Measurements from ENCODE around the gene TAF1C. TPM values are rescaled to one million over a fixed set of nuclear protein-coding genes. Genes with fewer than 3 reads are reported as not detected.

TAF1C gene
- total RNA-seq, 1 experiment from 2014 or later: 79.7 TPM

GRCh38 chr16:84165746-84166145 lies 21.1 kb downstream of the TAF1C start:
- Mint-ChIP-seq H3K27ac (ENCODE audit: unreplicated experiment) (no peak overlapping the region), H3K27me3 (ENCODE audit: insufficient read depth, unreplicated experiment) (peaks cover 27% of the 10 kb centered on the region), H3K36me3 (ENCODE audit: insufficient read depth, unreplicated experiment) (no peaks in the 10 kb centered on the region), H3K4me3 (ENCODE audit: unreplicated experiment) (no peak overlapping the region), H3K9me3 (ENCODE audit: unreplicated experiment) (no peaks in the 10 kb centered on the region), H3K4me1 (ENCODE audit: low read depth, unreplicated experiment) (no peaks in the 10 kb centered on the region)
- Histone ChIP-seq H3K9me3 (no peaks in the 10 kb centered on the region), H3K27me3 (replicated peaks; ENCODE audit: control insufficient read depth, insufficient read depth, low read length) (no peaks in the 10 kb centered on the region), H3K4me1 (no peaks in the 10 kb centered on the region), H3K36me3 (ENCODE audit: control insufficient read depth, insufficient read depth, low read length) (no peaks in the 10 kb centered on the region), H3K4me3 (ENCODE audit: low read depth, low read length) (no peak overlapping the region)
- intact Hi-C loops (cut with micrococcal nuclease; ENCODE audit: unreplicated experiment): no loop called here
- TF ChIP-seq, protein P1, sequence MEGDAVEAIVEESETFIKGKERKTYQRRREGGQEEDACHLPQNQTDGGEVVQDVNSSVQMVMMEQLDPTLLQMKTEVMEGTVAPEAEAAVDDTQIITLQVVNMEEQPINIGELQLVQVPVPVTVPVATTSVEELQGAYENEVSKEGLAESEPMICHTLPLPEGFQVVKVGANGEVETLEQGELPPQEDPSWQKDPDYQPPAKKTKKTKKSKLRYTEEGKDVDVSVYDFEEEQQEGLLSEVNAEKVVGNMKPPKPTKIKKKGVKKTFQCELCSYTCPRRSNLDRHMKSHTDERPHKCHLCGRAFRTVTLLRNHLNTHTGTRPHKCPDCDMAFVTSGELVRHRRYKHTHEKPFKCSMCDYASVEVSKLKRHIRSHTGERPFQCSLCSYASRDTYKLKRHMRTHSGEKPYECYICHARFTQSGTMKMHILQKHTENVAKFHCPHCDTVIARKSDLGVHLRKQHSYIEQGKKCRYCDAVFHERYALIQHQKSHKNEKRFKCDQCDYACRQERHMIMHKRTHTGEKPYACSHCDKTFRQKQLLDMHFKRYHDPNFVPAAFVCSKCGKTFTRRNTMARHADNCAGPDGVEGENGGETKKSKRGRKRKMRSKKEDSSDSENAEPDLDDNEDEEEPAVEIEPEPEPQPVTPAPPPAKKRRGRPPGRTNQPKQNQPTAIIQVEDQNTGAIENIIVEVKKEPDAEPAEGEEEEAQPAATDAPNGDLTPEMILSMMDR (IDR thresholded peaks at IDR 0.05; ENCODE audit: insufficient read depth in 1 of 2, low read depth in 1 of 2, low read length in 1 of 2, severe bottlenecking in 1 of 2, unreplicated experiment in 1 of 2): no peak
- CTCF ChIA-PET: no interaction called here
- no TSS peak for BruUV-seq (replicated peaks)
- POLR2A ChIA-PET: no interaction called here
- DNase-seq: no peak

- TF ChIP-seq, protein P1 (IDR thresholded peaks at IDR 0.05; ENCODE audit: insufficient read depth in 1 of 2, low read depth in 1 of 2, low read length in 1 of 2, severe bottlenecking in 1 of 2, unreplicated experiment in 1 of 2): no peak
- no peaks in the 10 kb centered on the region for H3K9me3 Mint-ChIP-seq (ENCODE audit: unreplicated experiment)
- peaks cover 24% of the 10 kb centered on the region for H3K27me3 Mint-ChIP-seq (ENCODE audit: insufficient read depth, unreplicated experiment)
- H3K4me1 Mint-ChIP-seq (ENCODE audit: low read depth, unreplicated experiment): no peaks in the 10 kb centered on the region
- ChIA-PET POLR2A (no interaction called here), CTCF (interaction anchor here (1.5 kb wide), 1 partner anchor 25 kb away, joined by 10 read pairs; the partner anchor contains the start of gene TAF1C)
- intact Hi-C loops (cut with micrococcal nuclease; ENCODE audit: unreplicated experiment): no loop called here
- H3K4me3 Mint-ChIP-seq (ENCODE audit: unreplicated experiment): no peak overlapping the region
- H3K36me3 Mint-ChIP-seq (ENCODE audit: insufficient read depth, unreplicated experiment): no peaks in the 10 kb centered on the region
- BruUV-seq (replicated peaks): no TSS peak
- no peak overlapping the region for H3K27ac Mint-ChIP-seq (ENCODE audit: unreplicated experiment)
- H3K27me3 ChIP-seq (replicated peaks; ENCODE audit: control insufficient read depth, insufficient read depth, low read length): no peaks in the 10 kb centered on the region
- no peaks in the 10 kb centered on the region for H3K9me3 ChIP-seq
- H3K36me3 ChIP-seq (ENCODE audit: control insufficient read depth, insufficient read depth, low read length): no peaks in the 10 kb centered on the region
- H3K4me1 ChIP-seq: no peaks in the 10 kb centered on the region
- no peak overlapping the region for H3K4me3 ChIP-seq (ENCODE audit: low read depth, low read length)
- DNase-seq: no peak
These were observed 25.1 kb downstream of the TAF1C start for GRCh38 chr16:84161801-84162200.

- POLR2A ChIA-PET: no interaction called here
- CTCF ChIA-PET: interaction anchor here (0.7 to 1.5 kb wide), 3 partner anchors 14 to 81 kb away, joined by 3 to 10 read pairs (median 4); partner anchors contain the start of gene TAF1C
- intact Hi-C loops (cut with micrococcal nuclease; ENCODE audit: unreplicated experiment): no loop called here
These were observed 25.8 kb downstream of the TAF1C start for GRCh38 chr16:84161037-84161436.

More at GRCh38 chr16:84161037-84161436, 25.8 kb downstream of the TAF1C start:
- no peaks in the 10 kb centered on the region for H3K9me3 ChIP-seq
- no peak overlapping the region for H3K4me3 ChIP-seq (ENCODE audit: low read depth, low read length)
- no peak for DNase-seq
- Mint-ChIP-seq H3K9me3 (ENCODE audit: unreplicated experiment) (no peaks in the 10 kb centered on the region), H3K36me3 (ENCODE audit: insufficient read depth, unreplicated experiment) (no peaks in the 10 kb centered on the region), H3K27me3 (ENCODE audit: insufficient read depth, unreplicated experiment) (peaks cover 30% of the 10 kb centered on the region), H3K27ac (ENCODE audit: unreplicated experiment) (no peak overlapping the region), H3K4me1 (ENCODE audit: low read depth, unreplicated experiment) (no peaks in the 10 kb centered on the region), H3K4me3 (ENCODE audit: unreplicated experiment) (no peak overlapping the region)
- H3K36me3 ChIP-seq (ENCODE audit: control insufficient read depth, insufficient read depth, low read length): no peaks in the 10 kb centered on the region
- no TSS peak for BruUV-seq (replicated peaks)
- TF ChIP-seq, protein P1 (IDR thresholded peaks at IDR 0.05; ENCODE audit: insufficient read depth in 1 of 2, low read depth in 1 of 2, low read length in 1 of 2, severe bottlenecking in 1 of 2, unreplicated experiment in 1 of 2): no peak
- no peaks in the 10 kb centered on the region for H3K4me1 ChIP-seq
- no peaks in the 10 kb centered on the region for H3K27me3 ChIP-seq (replicated peaks; ENCODE audit: control insufficient read depth, insufficient read depth, low read length)
